Epithelial cell of proximal tubule (primary cell): Measurements from ENCODE around the gene TMEM254. TPM values are rescaled to one million over a fixed set of nuclear protein-coding genes. Genes with fewer than 3 reads are reported as not detected.
A peak's percentile ranks its signal among the peaks of the same experiment; 100 is the strongest.
"Not testable (repeated sequence)": the region's sequence is repeated elsewhere in the genome, so short reads cannot be mapped to it uniquely, and the experiment has no call there.

Experiments
- DNase-seq: peaks from one replicate; pipeline ENCODE4 v3.0.0-alpha.2; 2011; ENCODE audit warnings: low read depth
- H3K4me3 ChIP-seq: 2 replicates; pipeline ENCODE4 v1.5.1; 2011; ENCODE audit warnings: low read depth, mild to moderate bottlenecking, low read length
- CTCF ChIP-seq: conservative IDR thresholded peaks from 2 replicates; pipeline ENCODE4 v1.5.1; 2012; ENCODE audit warnings: low read depth, mild to moderate bottlenecking, low read length
- total RNA-seq: library from RNA; depleted of rRNA; stranded (reverse); fragments of >200 nt; gene quantifications from 2 replicates; pipeline ENCODE4 v1.2.3, GENCODE V29; 2015

Gene TMEM254
- total RNA-seq, 1 donor from 2014 or later: 11.6 TPM

GRCh38 chr10:80079312-80079719, 851 bp downstream of the TMEM254 start:
- TF ChIP-seq CTCF: no peak
- no peak for DNase-seq
- H3K4me3 ChIP-seq: peak overlapping the region; percentile 93

DNA sequence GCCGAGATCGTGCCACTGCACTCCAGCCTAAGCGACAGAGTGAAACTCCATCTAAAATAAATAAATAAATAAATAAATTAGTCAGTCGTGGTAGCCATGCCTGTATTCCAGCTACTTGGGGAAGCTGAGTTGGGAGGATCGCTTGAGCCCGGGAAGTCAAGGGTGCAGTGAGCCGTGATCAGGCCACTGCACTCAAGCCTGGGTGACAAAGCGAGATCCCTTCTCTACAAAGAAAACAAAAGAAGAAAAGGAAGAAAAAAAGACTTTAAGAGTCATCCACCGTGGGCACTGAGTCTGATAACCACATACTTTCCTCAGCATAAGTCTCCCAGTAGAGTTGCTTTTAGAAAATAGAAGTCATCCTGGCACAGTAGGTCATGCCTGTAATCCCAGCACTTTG, 2.6 kb downstream of the TMEM254 start:
- no peak for TF ChIP-seq CTCF
- DNase-seq: no peak
- no peak overlapping the region for H3K4me3 ChIP-seq

DNA sequence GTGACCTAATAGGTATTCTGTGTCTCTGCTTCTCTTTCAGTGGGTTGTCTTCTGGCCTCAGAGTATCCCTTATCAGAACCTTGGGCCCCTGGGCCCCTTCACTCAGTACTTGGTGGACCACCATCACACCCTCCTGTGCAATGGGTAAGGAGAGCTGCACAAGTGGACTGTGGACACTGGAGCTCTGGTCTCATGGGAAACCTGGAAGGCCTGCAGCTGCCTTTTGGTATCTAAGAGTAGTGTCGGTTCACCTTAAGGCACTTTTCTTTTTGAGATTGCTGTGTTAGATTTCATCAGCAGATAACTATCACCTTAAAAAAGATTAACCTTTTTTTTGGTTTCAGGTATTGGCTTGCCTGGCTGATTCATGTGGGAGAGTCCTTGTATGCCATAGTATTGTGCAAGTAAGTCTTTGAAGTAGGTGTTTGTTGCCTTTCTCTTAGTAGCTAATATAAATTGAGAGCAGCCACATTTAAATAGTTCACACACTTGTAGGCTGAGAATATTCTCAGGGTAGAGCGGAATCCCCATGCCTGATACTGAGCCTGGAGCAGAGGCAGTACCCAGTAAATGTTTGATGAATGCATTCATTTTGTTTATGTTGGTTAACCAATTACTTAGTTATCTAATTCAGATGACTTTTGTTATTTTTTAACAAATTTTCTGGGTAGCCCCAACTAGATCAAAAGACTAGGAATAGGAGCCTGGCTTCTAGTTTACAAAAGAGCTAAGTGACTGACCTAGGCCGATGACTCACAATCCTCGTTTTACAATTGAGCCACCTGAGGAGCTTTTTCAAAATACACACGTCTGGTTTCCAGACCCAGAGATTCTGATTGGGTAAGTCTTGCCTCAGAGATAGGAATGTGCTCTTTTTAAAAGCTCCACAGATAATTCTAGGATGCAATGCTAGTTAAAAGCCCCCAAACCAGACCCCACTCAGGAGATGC, 3.6 kb downstream of the TMEM254 start:
- no peak overlapping the region for H3K4me3 ChIP-seq
- no peak for TF ChIP-seq CTCF
- peak; percentile 45 for DNase-seq

- DNase-seq: no peak
- no peak for TF ChIP-seq CTCF
- H3K4me3 ChIP-seq: no peak overlapping the region
Observed at GRCh38 chr10:80090121-80090520, 11.7 kb downstream of the TMEM254 start.

- DNase-seq: no peak
- H3K4me3 ChIP-seq: no peak overlapping the region
- no peak for TF ChIP-seq CTCF
Observed at GRCh38 chr10:80094231-80094630, 15.8 kb downstream of the TMEM254 start.

- DNase-seq: not testable (repeated sequence)
Observed at GRCh38 chr10:80098272-80098671, 19.8 kb downstream of the TMEM254 start.

GRCh38 chr10:80099295-80099694, 20.8 kb downstream of the TMEM254 start:
- not testable (repeated sequence) for DNase-seq, H3K4me3 ChIP-seq

More at GRCh38 chr10:80098272-80098671, 19.8 kb downstream of the TMEM254 start:
- not testable (repeated sequence) for H3K4me3 ChIP-seq

- no peak for TF ChIP-seq CTCF
- no peak for DNase-seq
- no peak overlapping the region for H3K4me3 ChIP-seq
Observed at GRCh38 chr10:80100116-80100515, 21.7 kb downstream of the TMEM254 start.
